Lung (tissue), 12 donors: Measurements from ENCODE around the gene ZNF77. TPM values are rescaled to one million over a fixed set of nuclear protein-coding genes. Genes with fewer than 3 reads are reported as not detected.

Experiments used
- ATAC-seq: fragments of 200-7000 bp; cut with Tn5 transposase; one replicate; pipeline ENCODE4 v1.9.1; 2020; ENCODE audit warnings: moderate number of reproducible peaks; ENCODE audit not compliant: insufficient read depth, low FRiP score
- DNase-seq, 3 donors: peaks; one replicate each; pipeline ENCODE4 v3.0.0-alpha.2; 2013 to 2017
- H3K27ac ChIP-seq, 2 donors: one replicate each; pipeline ENCODE4 v1.5.1; 2013; ENCODE audit warnings: mild to moderate bottlenecking in 2 of 2, moderate library complexity in 2 of 2, control low read depth in 1 of 2, inconsistent platforms in 1 of 2, low read depth in 1 of 2, low read length in 1 of 2
- H3K27me3 ChIP-seq, 3 donors: one replicate each; pipeline ENCODE4 v1.5.1; 2013; ENCODE audit warnings: low read length in 2 of 3; ENCODE audit not compliant: control insufficient read depth in 3 of 3, insufficient read depth in 3 of 3
- H3K36me3 ChIP-seq, 4 donors: one replicate each; pipeline ENCODE4 v1.5.1; 2013; ENCODE audit warnings: low read length in 4 of 4, mild to moderate bottlenecking in 1 of 4, moderate library complexity in 1 of 4; ENCODE audit not compliant: control insufficient read depth in 4 of 4, insufficient read depth in 4 of 4
- H3K4me1 ChIP-seq, 5 donors: one replicate each; pipeline ENCODE4 v1.5.1; 2013; ENCODE audit warnings: low read length in 5 of 5, mild to moderate bottlenecking in 2 of 5, moderate library complexity in 1 of 5; ENCODE audit not compliant: control insufficient read depth in 5 of 5, insufficient read depth in 5 of 5
- H3K4me3 ChIP-seq: one replicate; pipeline ENCODE4 v1.5.1; 2013; ENCODE audit warnings: mild to moderate bottlenecking, control low read depth, moderate library complexity
- H3K9ac ChIP-seq, 2 donors: one replicate each; pipeline ENCODE4 v1.5.1; 2013; ENCODE audit warnings: low read length in 2 of 2, control low read depth in 1 of 2; ENCODE audit not compliant: insufficient read depth in 1 of 2
- H3K9me3 ChIP-seq, 4 donors: one replicate each; pipeline ENCODE4 v1.5.1; 2013; ENCODE audit warnings: low read length in 3 of 4, mild to moderate bottlenecking in 1 of 4, moderate library complexity in 1 of 4; ENCODE audit not compliant: control insufficient read depth in 4 of 4, insufficient read depth in 3 of 4
- WGBS, 2 donors: extraction: QIAGEN DNeasy Blood & Tissue Kit; methylation state at CpG; one replicate each; pipeline ENCODE4 v1.1.7; 2013; 5-methylcytosine and 5-hydroxymethylcytosine counted together
- polyA plus RNA-seq, 2 donors: library from polyadenylated mRNA; stranded (reverse); fragments of 200-250 nt; gene quantifications; one replicate each; pipeline ENCODE4 v1.2.1, GENCODE V29; 2013
- total RNA-seq, 2 donors: library from RNA; depleted of rRNA in 1 of 2; stranded (reverse); fragments of >200 nt in 1 of 2; gene quantifications; one replicate each; pipeline ENCODE4 v1.2.1, GENCODE V29; 2014 to 2021
- TF ChIP-seq, protein P1 (sequence below): IDR thresholded peaks from 2 replicates; pipeline ENCODE4 v1.5.1; 2012; ENCODE audit warnings: mild to moderate bottlenecking; ENCODE audit errors: control extremely low read depth, extremely low read depth
- donor health status: control.
- donor health status: control.
- donor health status: Bipolar disorder and iron deficiency.
- donor health status: healthy.
- donor health status: DM: yes; HTN: yes; CAD: no.

ZNF77 gene
- total and polyA plus RNA-seq, 4 donors: 3.0 to 6.7 (median 3.2) TPM

DNA sequence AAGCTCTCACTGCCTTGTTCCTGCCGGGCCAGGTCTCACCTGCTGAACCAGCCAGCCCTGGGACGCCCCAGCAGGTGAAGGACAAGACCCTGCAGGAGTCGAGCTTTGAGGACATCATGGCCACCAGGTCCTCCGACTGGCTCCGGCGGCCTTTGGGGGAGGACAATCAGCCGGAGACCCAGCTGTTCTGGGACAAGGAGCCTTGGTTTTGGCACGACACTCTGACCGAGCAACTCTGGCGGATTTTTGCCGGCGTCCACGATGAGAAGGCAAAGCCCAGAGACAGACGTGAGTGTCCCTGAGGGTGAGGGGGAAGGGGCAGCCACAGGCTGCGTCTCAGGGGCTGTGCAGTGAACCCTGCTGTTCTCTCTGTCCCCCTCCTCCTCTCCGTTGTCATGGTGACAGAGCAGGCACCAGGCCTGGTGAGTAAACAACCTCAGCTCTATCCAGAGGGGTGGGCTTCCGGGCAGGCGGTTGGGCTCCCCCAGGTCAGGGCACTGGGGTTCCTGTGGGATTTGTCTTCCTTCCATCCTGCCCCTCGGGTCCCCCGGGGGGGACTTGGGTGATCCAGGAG is 42.3 kb upstream of the ZNF77 start:
- TF ChIP-seq, protein P1, sequence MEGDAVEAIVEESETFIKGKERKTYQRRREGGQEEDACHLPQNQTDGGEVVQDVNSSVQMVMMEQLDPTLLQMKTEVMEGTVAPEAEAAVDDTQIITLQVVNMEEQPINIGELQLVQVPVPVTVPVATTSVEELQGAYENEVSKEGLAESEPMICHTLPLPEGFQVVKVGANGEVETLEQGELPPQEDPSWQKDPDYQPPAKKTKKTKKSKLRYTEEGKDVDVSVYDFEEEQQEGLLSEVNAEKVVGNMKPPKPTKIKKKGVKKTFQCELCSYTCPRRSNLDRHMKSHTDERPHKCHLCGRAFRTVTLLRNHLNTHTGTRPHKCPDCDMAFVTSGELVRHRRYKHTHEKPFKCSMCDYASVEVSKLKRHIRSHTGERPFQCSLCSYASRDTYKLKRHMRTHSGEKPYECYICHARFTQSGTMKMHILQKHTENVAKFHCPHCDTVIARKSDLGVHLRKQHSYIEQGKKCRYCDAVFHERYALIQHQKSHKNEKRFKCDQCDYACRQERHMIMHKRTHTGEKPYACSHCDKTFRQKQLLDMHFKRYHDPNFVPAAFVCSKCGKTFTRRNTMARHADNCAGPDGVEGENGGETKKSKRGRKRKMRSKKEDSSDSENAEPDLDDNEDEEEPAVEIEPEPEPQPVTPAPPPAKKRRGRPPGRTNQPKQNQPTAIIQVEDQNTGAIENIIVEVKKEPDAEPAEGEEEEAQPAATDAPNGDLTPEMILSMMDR: no peak
- peak; percentile 89 to 91 (median 90) for DNase-seq
- H3K27me3 ChIP-seq: no peaks in the 10 kb centered on the region
- H3K4me1 ChIP-seq: peaks cover 0 to 38% (median 16%) of the 10 kb centered on the region in 5 donors
- H3K9ac ChIP-seq: peak overlapping the region in 1 of 2 donors; percentile 42
- no peak overlapping the region for H3K4me3 ChIP-seq
- no peak for ATAC-seq
- no peaks in the 10 kb centered on the region for H3K36me3 ChIP-seq
- WGBS, 2 donors: 44 to 48% methylated on average over 20 of the region's 20 CpGs
- no peaks in the 10 kb centered on the region for H3K9me3 ChIP-seq
- no peak overlapping the region for H3K27ac ChIP-seq

DNA sequence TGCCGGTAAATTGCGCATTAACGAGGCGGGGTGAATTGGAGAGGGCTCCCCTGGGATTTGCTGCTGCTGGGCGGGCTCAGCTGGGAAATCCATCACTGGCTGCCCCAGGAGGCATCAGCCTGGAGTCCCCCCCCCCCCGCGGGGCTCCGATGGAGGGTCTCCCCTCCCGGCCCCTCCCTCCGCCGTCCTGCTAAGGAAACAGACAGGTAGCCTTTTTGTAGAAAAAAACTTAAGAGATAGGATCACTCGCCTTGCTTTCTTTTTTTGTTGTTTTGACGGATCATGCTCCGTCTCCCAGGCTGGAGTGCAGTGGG is 39.4 kb upstream of the ZNF77 start:
- Histone ChIP-seq H3K27me3 (no peaks in the 10 kb centered on the region), H3K9me3 (no peaks in the 10 kb centered on the region), H3K9ac (no peak overlapping the region), H3K4me3 (peak overlapping the region; percentile 8), H3K4me1 (peaks cover 0 to 38% (median 16%) of the 10 kb centered on the region in 5 donors), H3K27ac (peak overlapping the region in 1 of 2 donors; percentile 92), H3K36me3 (no peaks in the 10 kb centered on the region)
- WGBS, 2 donors: 3 to 4% methylated on average over 14 of the region's 14 CpGs
- ATAC-seq: no peak
- DNase-seq: no peak
- TF ChIP-seq, protein P1: no peak

DNA sequence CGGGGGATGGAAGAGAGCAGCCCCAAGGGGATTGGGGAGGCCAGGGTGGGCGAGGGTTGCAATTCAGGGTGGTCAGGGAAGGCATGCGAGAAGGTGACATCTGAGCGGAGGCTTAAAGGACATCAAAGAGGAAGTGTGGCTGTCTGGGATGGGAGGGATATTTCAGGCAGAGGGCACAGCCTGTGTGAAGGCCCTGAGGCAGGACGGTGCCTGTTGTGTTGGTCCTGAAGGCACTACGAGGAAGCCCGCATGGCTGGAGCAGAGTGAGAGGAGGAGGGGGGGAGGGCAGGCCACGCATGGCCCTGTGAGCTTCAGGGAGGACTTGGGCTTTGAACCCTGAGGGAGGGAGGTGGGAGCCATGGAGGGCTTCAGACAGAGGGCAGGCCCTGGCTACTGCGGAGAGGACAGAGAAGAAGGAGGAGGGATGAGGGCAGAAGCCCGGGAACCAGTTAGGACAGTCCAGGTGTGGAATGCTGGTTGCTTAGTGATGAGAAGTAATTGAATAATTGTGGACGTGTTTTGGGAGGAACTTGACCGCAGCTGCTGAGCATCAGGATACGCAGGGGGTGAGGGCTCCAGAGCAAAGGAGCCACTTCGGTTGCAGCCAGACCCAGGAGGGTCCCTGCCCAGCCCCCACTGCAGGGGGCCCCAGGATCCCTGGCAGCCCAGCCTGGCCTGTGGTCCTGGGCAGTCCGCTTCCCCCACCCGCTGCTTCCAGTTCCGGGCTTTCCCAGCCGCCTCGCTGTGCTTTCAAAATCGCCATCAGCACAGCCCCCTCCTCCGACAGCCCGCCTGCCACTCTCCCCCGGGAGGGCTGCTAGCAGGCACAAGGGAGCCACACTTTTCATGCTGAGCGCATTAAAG is 38.8 kb upstream of the ZNF77 start:
- no peak overlapping the region for H3K9ac ChIP-seq
- TF ChIP-seq, protein P1: no peak
- 12 to 15% methylated on average over 24 of the region's 24 CpGs for WGBS, 2 donors

More for the DNA sequence above, 38.8 kb upstream of the ZNF77 start:
- Histone ChIP-seq H3K27ac (peak overlapping the region; percentile 26 to 92), H3K4me1 (peaks cover 0 to 39% (median 16%) of the 10 kb centered on the region in 5 donors), H3K27me3 (no peaks in the 10 kb centered on the region), H3K36me3 (no peaks in the 10 kb centered on the region), H3K4me3 (peak overlapping the region; percentile 8), H3K9me3 (no peaks in the 10 kb centered on the region)
- peak; percentile 34 for ATAC-seq
- peak; percentile 92 to 95 (median 94) for DNase-seq
